H1 (cell line): Measurements from ENCODE around the gene RABIF. TPM values are rescaled to one million over a fixed set of nuclear protein-coding genes. Genes with fewer than 3 reads are reported as not detected.

Experiments
- CTCF ChIA-PET: fragments of 300-600 bp; sonication (Branson Sonifier 250); formaldehyde crosslinking; loops from one replicate; lab custom pipeline; 2021; ENCODE audit not compliant: partially characterized antibody; lab: Charles Lee
- POLR2A ChIA-PET: fragments of 300-600 bp; sonication (Branson Sonifier 250); formaldehyde crosslinking; loops from one replicate; lab custom pipeline; 2021; ENCODE audit warnings: inconsistent platforms; ENCODE audit not compliant: partially characterized antibody; lab: Charles Lee
- DNase-seq, 2 experiments: peaks; one replicate each; pipeline versions ENCODE4 v3.0.0 to v3.0.0-alpha.2; 2010 to 2022; ENCODE audit warnings: low spot score in 2 of 2, low read depth in 1 of 2, mixed read lengths in 1 of 2
- FAIRE-seq: peaks from 2 replicates; lab custom pipeline; 2011; peaks lifted over from hg19 to GRCh38; lab: Jason Lieb, UNC
- H2AFZ ChIP-seq: 2 replicates; pipeline ENCODE4 v1.8.1; 2012; ENCODE audit warnings: low read length, inconsistent platforms
- H2AK5ac ChIP-seq: 2 replicates; pipeline ENCODE4 v1.6.1; 2013; ENCODE audit warnings: low read depth, low read length
- H2BK120ac ChIP-seq: replicated peaks from 2 replicates; pipeline ENCODE3; 2013; ENCODE audit warnings: low read depth, low read length, inconsistent platforms
- H2BK12ac ChIP-seq: 2 replicates; pipeline ENCODE4 v1.6.1; 2013; ENCODE audit warnings: low read depth, low read length
- H2BK15ac ChIP-seq: 2 replicates; pipeline ENCODE4 v1.6.1; 2013; ENCODE audit warnings: low read length
- H2BK20ac ChIP-seq: 2 replicates; pipeline ENCODE4 v1.6.1; 2013; ENCODE audit warnings: low read length
- H2BK5ac ChIP-seq: 2 replicates; pipeline ENCODE4 v1.6.1; 2013; ENCODE audit warnings: low read depth, low read length
- H3K14ac ChIP-seq: 2 replicates; pipeline ENCODE4 v1.6.1; 2013; ENCODE audit warnings: inconsistent platforms; ENCODE audit not compliant: insufficient read length
- H3K18ac ChIP-seq: 2 replicates; pipeline ENCODE4 v1.6.1; 2013; ENCODE audit warnings: low read length; ENCODE audit errors: extremely low read depth
- H3K23ac ChIP-seq: 2 replicates; pipeline ENCODE4 v1.6.1; 2013; ENCODE audit warnings: inconsistent platforms; ENCODE audit not compliant: insufficient read length
- H3K23me2 ChIP-seq: 2 replicates; pipeline ENCODE4 v1.6.1; 2013; ENCODE audit warnings: low read depth, low read length
- H3K27ac ChIP-seq: 2 replicates; pipeline ENCODE4 v1.6.1; 2011; ENCODE audit warnings: low read depth, low read length, inconsistent platforms
- H3K27me3 ChIP-seq, 4 experiments: replicated peaks in 1 of 4; 1 replicate in 1 of 4; 2 replicates in 3 of 4; pipeline versions ENCODE4 v1.6.1 to v1.8.1; 2011 to 2013; ENCODE audit warnings: low read length in 3 of 4, mild to moderate bottlenecking in 3 of 4, inconsistent platforms in 2 of 4, mixed read lengths in 2 of 4, moderate library complexity in 1 of 4; ENCODE audit not compliant: control insufficient read depth in 3 of 4, insufficient read depth in 3 of 4; ENCODE audit errors: extremely low read depth in 1 of 4
- H3K36me3 ChIP-seq, 4 experiments: 2 replicates each; pipeline versions ENCODE4 v1.6.1 to v1.8.1; 2011 to 2013; ENCODE audit warnings: mild to moderate bottlenecking in 4 of 4, low read length in 3 of 4, moderate library complexity in 2 of 4, control low read depth in 1 of 4, inconsistent platforms in 1 of 4; ENCODE audit not compliant: insufficient read depth in 4 of 4, control insufficient read depth in 2 of 4
- H3K4ac ChIP-seq: replicated peaks from 2 replicates; pipeline ENCODE3; 2013; ENCODE audit warnings: low read length, low read depth, mixed read lengths, inconsistent platforms; ENCODE audit not compliant: insufficient read length
- H3K4me1 ChIP-seq, 4 experiments: replicated peaks in 1 of 4; 1 replicate in 1 of 4; 2 replicates in 3 of 4; pipeline versions ENCODE4 v1.6.1 to v1.8.1; 2011 to 2013; ENCODE audit warnings: low read length in 3 of 4, inconsistent platforms in 2 of 4, mixed read lengths in 1 of 4; ENCODE audit not compliant: insufficient read depth in 4 of 4, control insufficient read depth in 3 of 4
- H3K4me2 ChIP-seq, 2 experiments: 2 replicates each; pipeline versions ENCODE4 v1.6.1 to v1.8.1; 2011 to 2013; ENCODE audit warnings: low read depth in 2 of 2, low read length in 2 of 2, control low read depth in 1 of 2, inconsistent platforms in 1 of 2, mild to moderate bottlenecking in 1 of 2; ENCODE audit not compliant: insufficient read depth in 1 of 2
- H3K4me3 ChIP-seq, 4 experiments: fragments of 200-600, 300-600 bp in 1 of 4; sonication (generic), shearing (Covaris generic), sonication (Bioruptor Twin) in 1 of 4; 2 replicates each; pipeline versions ENCODE4 v1.5.1 to v1.8.1; 2011 to 2016; ENCODE audit warnings: low read length in 4 of 4, low read depth in 3 of 4, control low read depth in 2 of 4, inconsistent platforms in 2 of 4, mild to moderate bottlenecking in 2 of 4, mixed read lengths in 1 of 4, moderate library complexity in 1 of 4; ENCODE audit not compliant: insufficient read depth in 2 of 4; ENCODE audit errors: extremely low read depth in 1 of 4
- H3K56ac ChIP-seq: replicated peaks from 2 replicates; pipeline ENCODE3; 2013; ENCODE audit warnings: low read depth, mild to moderate bottlenecking, mixed read lengths, low read length, inconsistent platforms; ENCODE audit not compliant: insufficient read length
- H3K79me1 ChIP-seq: 2 replicates; pipeline ENCODE4 v1.6.1; 2013; ENCODE audit warnings: low read depth, low read length, control low read depth
- H3K79me2 ChIP-seq, 2 experiments: 2 replicates each; pipeline versions ENCODE4 v1.6.1 to v1.8.1; 2012 to 2013; ENCODE audit warnings: low read length in 2 of 2, mild to moderate bottlenecking in 2 of 2, inconsistent platforms in 1 of 2; ENCODE audit not compliant: insufficient read depth in 2 of 2, control insufficient read depth in 1 of 2
- H3K9ac ChIP-seq, 4 experiments: replicated peaks in 1 of 4; 1 replicate in 1 of 4; 2 replicates in 3 of 4; pipeline versions ENCODE4 v1.6.1 to v1.8.1; 2011 to 2013; ENCODE audit warnings: low read depth in 3 of 4, low read length in 3 of 4, control low read depth in 2 of 4, mild to moderate bottlenecking in 2 of 4, moderate library complexity in 2 of 4, inconsistent platforms in 1 of 4; ENCODE audit errors: extremely low read depth in 1 of 4
- H3K9me3 ChIP-seq, 2 experiments: 2 replicates each; pipeline versions ENCODE4 v1.6.1 to v1.8.1; 2012 to 2013; ENCODE audit warnings: mild to moderate bottlenecking in 2 of 2, moderate library complexity in 2 of 2, control low read depth in 1 of 2, inconsistent platforms in 1 of 2, low read depth in 1 of 2, low read length in 1 of 2, mixed read lengths in 1 of 2; ENCODE audit not compliant: insufficient read depth in 2 of 2
- H4K20me1 ChIP-seq, 2 experiments: replicated peaks in 1 of 2; 2 replicates each; pipeline versions ENCODE3 to v1.8.1; 2011 to 2013; ENCODE audit warnings: inconsistent platforms in 2 of 2, low read length in 2 of 2, mild to moderate bottlenecking in 1 of 2; ENCODE audit not compliant: insufficient read depth in 2 of 2, control insufficient read depth in 1 of 2
- H4K5ac ChIP-seq: 2 replicates; pipeline ENCODE4 v1.6.1; 2013; ENCODE audit warnings: low read length, low read depth, mixed read lengths, inconsistent platforms; ENCODE audit not compliant: insufficient read length
- H4K8ac ChIP-seq: 2 replicates; pipeline ENCODE4 v1.8.0; 2013; ENCODE audit warnings: mild to moderate bottlenecking, moderate library complexity, low read length, inconsistent platforms; ENCODE audit not compliant: insufficient read depth; ENCODE audit errors: extremely low read depth
- H4K91ac ChIP-seq: replicated peaks from 2 replicates; pipeline ENCODE3; 2013; ENCODE audit warnings: low read length, mixed read lengths, inconsistent platforms; ENCODE audit not compliant: insufficient read length
- CREB1 ChIP-seq: IDR thresholded peaks from 2 replicates; pipeline ENCODE4 v1.6.1; 2012; ENCODE audit warnings: inconsistent platforms
- EGR1 ChIP-seq: IDR thresholded peaks from 2 replicates; pipeline ENCODE4 v1.6.1; 2011; ENCODE audit warnings: low read depth, low read length, borderline replicate concordance
- POLR2A ChIP-seq, 2 experiments: IDR thresholded peaks; 1 replicate in 1 of 2; 2 replicates in 1 of 2; pipeline ENCODE4 v1.6.1; 2011; ENCODE audit warnings: low read depth in 2 of 2, low read length in 2 of 2, mild to moderate bottlenecking in 2 of 2; ENCODE audit errors: control extremely low read depth in 1 of 2
- SIRT6 ChIP-seq: IDR thresholded peaks from one replicate; pipeline ENCODE4 v1.7.1; 2012; ENCODE audit warnings: low read length, inconsistent platforms
- WGBS, 2 experiments: shearing (Covaris generic) in 1 of 2; methylation state at CpG; one replicate each; pipeline versions ENCODE4 v1.1.6 to v1.1.7; 2013 to 2015; ENCODE audit warnings: low lambda C conversion rate in 2 of 2, mixed read lengths in 2 of 2, inconsistent platforms in 1 of 2, low coverage in 1 of 2, missing lambda C conversion rate in 1 of 2; ENCODE audit not compliant: insufficient replicate concordance in 2 of 2, insufficient coverage in 1 of 2, insufficient read length in 1 of 2; ENCODE audit errors: extremely low coverage in 1 of 2, missing lambda C conversion rate in 1 of 2; 5-methylcytosine and 5-hydroxymethylcytosine counted together
- polyA plus RNA-seq, 7 experiments: library from polyadenylated mRNA; depleted of rRNA in 3 of 7; stranded (reverse) in 5 of 7; unstranded in 2 of 7; fragments of >200 nt in 5 of 7; fragments of 200-250 nt in 2 of 7; gene quantifications; 1 replicate in 5 of 7; 2 replicates in 1 of 7; 4 replicates in 1 of 7; pipeline versions ENCODE4 v1.2.1 to v1.2.3, GENCODE V29; 2011 to 2013; ENCODE audit warnings: missing spikeins in 2 of 7, mixed read lengths in 2 of 7
- total RNA-seq: library from RNA; stranded (reverse); fragmentation: NEBNext Ultra II Directional; extraction: Animal tissue kit (Norgen Biotek cat#: 25700); gene quantifications from 2 replicates; pipeline ENCODE4 v1.2.1, GENCODE V29; 2021

RABIF gene
- total and polyA plus RNA-seq, 2 of the 8 experiments (the other 6 are each of a cell fraction or from before 2014, with no cell fraction given), result 5.6 to 6.9 TPM

DNA sequence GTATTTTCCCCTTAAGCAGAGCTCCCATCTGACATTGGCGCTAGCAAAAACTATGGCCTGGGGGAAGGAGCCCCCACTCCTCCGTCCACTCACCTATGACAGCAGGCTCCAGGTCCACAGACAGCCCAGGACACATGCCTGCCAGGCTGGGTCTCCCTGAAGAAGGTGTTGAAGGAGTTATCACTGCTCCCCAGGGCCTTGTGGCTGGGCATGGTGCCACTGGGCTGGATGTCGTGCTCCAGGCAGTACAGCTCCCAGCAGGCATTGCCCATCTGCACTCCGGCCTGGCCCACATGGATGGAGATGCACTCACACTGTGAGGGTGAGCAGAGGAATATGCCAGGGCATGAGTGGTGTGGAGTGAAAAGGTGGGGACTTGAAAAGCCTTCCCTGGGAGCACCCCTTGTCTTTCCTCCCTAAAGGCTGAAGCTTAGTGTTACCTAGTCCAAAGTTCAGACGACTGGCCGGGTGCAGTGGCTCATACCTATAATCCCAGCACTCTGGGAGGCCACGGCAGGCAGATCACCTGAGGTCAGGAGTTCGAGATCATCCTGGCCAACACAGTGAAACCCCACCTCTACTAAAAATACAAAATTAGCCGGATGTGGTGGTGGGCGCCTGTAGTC is 30.0 kb downstream of the RABIF start:
- Histone ChIP-seq H3K27ac (no peak overlapping the region), H3K4ac (no peak overlapping the region), H3K23me2 (0 out of 2 replicates have a peak, but pooled peaks cover 2% of the 10 kb centered on the region), H3K56ac (no peak overlapping the region), H3K79me1 (peaks cover 19% of the 10 kb centered on the region), H2AK5ac (no peak overlapping the region), H3K79me2 (peaks cover 3 to 25% of the 10 kb centered on the region in 2 experiments; a peak in 3 of 4 replicates), H2BK12ac (no peak overlapping the region), H4K20me1 (peaks cover 1 to 8% of the 10 kb centered on the region in 2 experiments), H3K9me3 (no peaks in the 10 kb centered on the region), H3K27me3 (no peaks in the 10 kb centered on the region), H3K14ac (no peak overlapping the region), H2BK5ac (peak overlapping the region; percentile 40; the same call in 1 of the 2 replicates), H3K36me3 (peaks cover 18 to 39% (median 33%) of the 10 kb centered on the region in 4 experiments), H4K8ac (no peak overlapping the region), H3K4me2 (no peak overlapping the region), H3K4me3 (no peak overlapping the region), H2AFZ (no peak overlapping the region), H3K9ac (no peak overlapping the region), H3K4me1 (peaks cover 0 to 8% (median 3%) of the 10 kb centered on the region in 4 experiments; a peak in 3 of 7 replicates), H3K23ac (no peak overlapping the region), H3K18ac (no peak overlapping the region), H2BK15ac (no peak overlapping the region), H4K91ac (no peak overlapping the region), H4K5ac (no peak overlapping the region), H2BK20ac (no peak overlapping the region), H2BK120ac (no peak overlapping the region)
- POLR2A ChIA-PET, result interaction anchor here (0.6 to 9.2 kb wide), 11 partner anchors 7 to 148 kb away, joined by 3 to 81 read pairs (median 3); partner anchors contain the start of genes KDM5B, PCAT6, RABIF and TMEM183A
- CTCF ChIA-PET, result interaction anchor here (0.7 to 2.1 kb wide), 7 partner anchors 10 to 484 kb away, joined by 3 to 10 read pairs (median 3); no protein-coding TSS in a partner anchor
- FAIRE-seq, result no peak
- WGBS, 2 experiments, result 91% methylated on average over 10 of the region's 10 CpGs; no CpG with 5 or more reads in 1 of the 2 experiments
- TF ChIP-seq POLR2A (IDR thresholded peaks at IDR 0.05; ENCODE audit: control extremely low read depth in 1 of 2, low read depth in 2 of 2, low read length in 2 of 2) (0 out of 3 replicates have a peak, but pooled peaks of 1 of the 2 experiments have one; percentile 3), SIRT6 (no peak), EGR1 (no peak), CREB1 (no peak)
- DNase-seq, result no peak
